Esophagus muscularis mucosa (tissue), 4 donors: ENCODE measurements around the gene CPLX1.

Experiments
- EP300 ChIP-seq: sonication (generic); formaldehyde crosslinking; IDR thresholded peaks from one replicate; pipeline ENCODE4 v1.6.1; 2017; ENCODE audit warnings: antibody characterized with exemption
- POLR2A ChIP-seq: fragments of 450-650 bp; IDR thresholded peaks from one replicate; pipeline ENCODE4 v1.6.1; 2017; ENCODE audit warnings: antibody characterized with exemption, moderate library complexity, mild to moderate bottlenecking, low read depth
- POLR2AphosphoS5 ChIP-seq, 2 donors: sonication (generic); formaldehyde crosslinking; IDR thresholded peaks; one replicate each; pipeline ENCODE4 v1.6.1; 2017; ENCODE audit warnings: antibody characterized with exemption in 2 of 2
- TF ChIP-seq, protein P1 (sequence below), 3 experiments: fragments of 200-600 bp in 2 of 3; fragments of 450-650 bp in 1 of 3; sonication (generic) in 2 of 3; IDR thresholded peaks; one replicate each; pipeline ENCODE4 v1.5.1; 2017 to 2019; ENCODE audit warnings: antibody characterized with exemption in 3 of 3, mild to moderate bottlenecking in 2 of 3, moderate library complexity in 1 of 3

DNA sequence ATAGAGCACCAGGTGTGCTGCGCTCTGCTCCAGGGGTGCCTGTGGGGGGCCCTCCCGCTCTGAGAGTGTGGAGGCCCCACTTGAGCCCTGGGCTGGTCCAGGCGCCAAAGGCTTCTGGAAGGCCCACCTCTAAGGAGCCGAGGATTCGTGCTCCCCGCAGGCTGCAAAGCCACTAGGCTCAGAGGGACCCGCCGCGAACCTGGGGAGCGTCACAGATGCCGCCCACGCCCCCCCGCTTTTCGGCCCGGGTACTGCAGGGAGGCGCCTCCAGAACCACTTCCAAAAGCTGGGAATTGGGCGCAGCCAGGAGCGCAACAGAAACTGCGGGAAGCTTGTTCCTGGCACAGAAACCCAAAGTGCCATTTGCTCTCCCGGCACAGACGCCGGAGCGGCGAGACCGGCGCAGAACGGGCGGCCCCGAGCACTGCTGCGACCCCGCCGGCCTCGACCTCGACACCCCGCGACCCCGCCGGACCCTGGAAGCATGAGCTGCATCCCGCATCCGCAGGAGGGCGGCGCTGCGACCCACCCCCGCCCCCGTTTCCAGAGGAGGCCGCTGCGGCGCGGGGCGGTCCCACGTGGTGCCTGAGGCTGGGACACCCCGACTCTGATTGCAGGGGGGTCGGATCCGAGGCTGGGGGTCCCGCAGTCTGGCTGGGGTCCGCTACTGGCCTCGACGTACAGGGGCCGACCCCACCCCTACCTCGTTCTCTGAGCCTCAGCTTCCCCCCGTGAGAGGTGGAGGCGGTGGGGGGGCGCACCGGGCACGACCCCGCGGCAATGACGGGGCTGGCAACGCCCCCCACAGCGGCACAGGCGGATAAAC lies 30.8 kb downstream of the CPLX1 start:
- TF ChIP-seq POLR2A (no peak), POLR2AphosphoS5 (IDR thresholded peaks at IDR 0.05) (no peak), EP300 (no peak)
- TF ChIP-seq, protein P1, sequence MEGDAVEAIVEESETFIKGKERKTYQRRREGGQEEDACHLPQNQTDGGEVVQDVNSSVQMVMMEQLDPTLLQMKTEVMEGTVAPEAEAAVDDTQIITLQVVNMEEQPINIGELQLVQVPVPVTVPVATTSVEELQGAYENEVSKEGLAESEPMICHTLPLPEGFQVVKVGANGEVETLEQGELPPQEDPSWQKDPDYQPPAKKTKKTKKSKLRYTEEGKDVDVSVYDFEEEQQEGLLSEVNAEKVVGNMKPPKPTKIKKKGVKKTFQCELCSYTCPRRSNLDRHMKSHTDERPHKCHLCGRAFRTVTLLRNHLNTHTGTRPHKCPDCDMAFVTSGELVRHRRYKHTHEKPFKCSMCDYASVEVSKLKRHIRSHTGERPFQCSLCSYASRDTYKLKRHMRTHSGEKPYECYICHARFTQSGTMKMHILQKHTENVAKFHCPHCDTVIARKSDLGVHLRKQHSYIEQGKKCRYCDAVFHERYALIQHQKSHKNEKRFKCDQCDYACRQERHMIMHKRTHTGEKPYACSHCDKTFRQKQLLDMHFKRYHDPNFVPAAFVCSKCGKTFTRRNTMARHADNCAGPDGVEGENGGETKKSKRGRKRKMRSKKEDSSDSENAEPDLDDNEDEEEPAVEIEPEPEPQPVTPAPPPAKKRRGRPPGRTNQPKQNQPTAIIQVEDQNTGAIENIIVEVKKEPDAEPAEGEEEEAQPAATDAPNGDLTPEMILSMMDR (IDR thresholded peaks at IDR 0.05) = no peak
